ENCODE results near the gene NR1D2.
"Not testable (repeated sequence)": the region's sequence is repeated elsewhere in the genome, so short reads cannot be mapped to it uniquely, and the experiment has no call there.

NR1D2 gene

GRCh38 chr3:23909341-23909740 is 35.7 kb upstream of the NR1D2 start:
- Histone ChIP-seq H3K4me1 (ENCODE audit: control insufficient read depth, insufficient read depth, low read length) (peaks cover 5% of the 10 kb centered on the region), H3K9me3 (ENCODE audit: control insufficient read depth, insufficient read depth, low read depth, low read length) (no peaks in the 10 kb centered on the region), H3K27ac (ENCODE audit: extremely low read depth, low read depth, low read length) (no peak overlapping the region), H3K36me3 (ENCODE audit: control insufficient read depth in 2 of 2, insufficient read depth in 1 of 2, low read length in 2 of 2) (peaks cover 21 to 39% of the 10 kb centered on the region in 2 experiments; a peak in 2 of 3 replicates), H3K4me3 (ENCODE audit: low read depth, low read length) (no peak overlapping the region)
- TF ChIP-seq TRIM28 (IDR thresholded peaks at IDR 0.05; ENCODE audit: borderline replicate concordance, low read length) (no peak), ZNF664 (tag by site-specific recombination; IDR thresholded peaks at IDR 0.05) (peak; percentile 63)
- ChIA-PET CTCF (no interaction called here), POLR2A (no interaction called here)

GRCh38 chr3:23911397-23911796 is 33.7 kb upstream of the NR1D2 start:
- ChIA-PET POLR2A (no interaction called here), CTCF (interaction anchor here (1.1 kb wide), 1 partner anchor 23 kb away, joined by 5 read pairs; no protein-coding TSS in a partner anchor)
- no peaks in the 10 kb centered on the region for H3K9me3 ChIP-seq (ENCODE audit: control insufficient read depth, insufficient read depth, low read depth, low read length)
- TF ChIP-seq ZNF114 (tag by site-specific recombination; IDR thresholded peaks at IDR 0.05), result no peak
- TF ChIP-seq TRIM28 (IDR thresholded peaks at IDR 0.05; ENCODE audit: borderline replicate concordance, low read length), result no peak
- TF ChIP-seq ZNF184 (tag by site-specific recombination; IDR thresholded peaks at IDR 0.05), result no peak
- no peak for TF ChIP-seq ZNF600 (tag by site-specific recombination; IDR thresholded peaks at IDR 0.05)
- no peak for TF ChIP-seq HOXD13 (CRISPR knock-in tag; IDR thresholded peaks at IDR 0.05; ENCODE audit: borderline replicate concordance)
- TF ChIP-seq ZNF211 (tag by site-specific recombination; IDR thresholded peaks at IDR 0.05; ENCODE audit: low read depth), result no peak
- TF ChIP-seq ZNF555 (tag by site-specific recombination; conservative IDR thresholded peaks at IDR 0.05), result no peak
- TF ChIP-seq ZNF223 (tag by site-specific recombination; IDR thresholded peaks at IDR 0.05), result no peak
- no peak for TF ChIP-seq ZNF354C (tag by site-specific recombination; IDR thresholded peaks at IDR 0.05; ENCODE audit: borderline replicate concordance, low read depth)
- no peak for TF ChIP-seq ZNF514 (tag by site-specific recombination; IDR thresholded peaks at IDR 0.05)
- no peak for TF ChIP-seq ZNF266 (tag by site-specific recombination; IDR thresholded peaks at IDR 0.05; ENCODE audit: low read depth)
- TF ChIP-seq ZNF394 (tag by site-specific recombination; IDR thresholded peaks at IDR 0.05; ENCODE audit: borderline replicate concordance), result no peak
- no peak for TF ChIP-seq ZNF426 (tag by site-specific recombination; IDR thresholded peaks at IDR 0.05)
- TF ChIP-seq ZNF140 (tag by site-specific recombination; IDR thresholded peaks at IDR 0.05), result no peak
- no peak for TF ChIP-seq SETDB1 (IDR thresholded peaks at IDR 0.05; ENCODE audit: insufficient read length, low read length)
- no peak for TF ChIP-seq ZNF214 (tag by site-specific recombination; IDR thresholded peaks at IDR 0.05; ENCODE audit: borderline replicate concordance)
- no peak for TF ChIP-seq KLF9 (tag by site-specific recombination; IDR thresholded peaks at IDR 0.05; ENCODE audit: low read depth)
- TF ChIP-seq ZNF785 (tag by site-specific recombination; IDR thresholded peaks at IDR 0.05), result no peak
- H3K4me1 ChIP-seq (ENCODE audit: control insufficient read depth, insufficient read depth, low read length), result peaks cover 7% of the 10 kb centered on the region
- no peak overlapping the region for H3K27ac ChIP-seq (ENCODE audit: extremely low read depth, low read depth, low read length)
- H3K36me3 ChIP-seq (ENCODE audit: control insufficient read depth in 2 of 2, insufficient read depth in 1 of 2, low read length in 2 of 2), result peaks cover 21 to 35% of the 10 kb centered on the region in 2 experiments; a peak in 2 of 3 replicates
- H3K4me3 ChIP-seq (ENCODE audit: low read depth, low read length), result no peak overlapping the region

DNA sequence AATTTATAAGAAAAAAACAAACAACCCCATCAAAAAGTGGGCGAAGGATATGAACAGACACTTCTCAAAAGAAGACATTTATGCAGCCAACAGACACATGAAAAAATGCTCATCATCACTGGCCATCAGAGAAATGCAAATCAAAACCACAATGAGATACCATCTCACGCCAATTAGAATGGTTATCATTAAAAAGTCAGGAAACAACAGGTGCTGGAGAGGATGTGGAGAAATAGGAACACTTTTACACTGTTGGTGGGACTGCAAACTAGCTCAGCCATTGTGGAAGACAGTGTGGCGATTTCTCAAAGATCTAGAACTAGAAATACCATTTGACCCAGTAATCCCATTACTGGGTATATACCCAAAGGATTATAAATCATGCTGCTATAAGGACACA is 32.8 kb upstream of the NR1D2 start:
- H3K4me3 ChIP-seq (ENCODE audit: low read depth, low read length); H3K27ac ChIP-seq (ENCODE audit: extremely low read depth, low read depth, low read length); H3K9me3 ChIP-seq (ENCODE audit: control insufficient read depth, insufficient read depth, low read depth, low read length); H3K4me1 ChIP-seq (ENCODE audit: control insufficient read depth, insufficient read depth, low read length); POLR2A ChIA-PET: not testable (repeated sequence)
- CTCF ChIA-PET, result interaction anchor here (0.7 to 1.1 kb wide), 2 partner anchors 24 to 625 kb away, joined by 3 to 5 read pairs; no protein-coding TSS in a partner anchor
- peaks cover 21 to 34% of the 10 kb centered on the region in 2 experiments; a peak in 2 of 3 replicates for H3K36me3 ChIP-seq (ENCODE audit: control insufficient read depth in 2 of 2, insufficient read depth in 1 of 2, low read length in 2 of 2)
- peak; percentile 93 for TF ChIP-seq ZNF184 (tag by site-specific recombination; IDR thresholded peaks at IDR 0.05)
- TF ChIP-seq SCRT2 (tag by site-specific recombination; IDR thresholded peaks at IDR 0.05), result peak; percentile 54; the same call in 1 of the 2 replicates

GRCh38 chr3:23913182-23913581 is 31.9 kb upstream of the NR1D2 start:
- Histone ChIP-seq H3K4me1 (ENCODE audit: control insufficient read depth, insufficient read depth, low read length) (peaks cover 7% of the 10 kb centered on the region), H3K36me3 (ENCODE audit: control insufficient read depth in 2 of 2, insufficient read depth in 1 of 2, low read length in 2 of 2) (peaks cover 21 to 36% of the 10 kb centered on the region in 2 experiments; a peak in 2 of 3 replicates), H3K4me3 (ENCODE audit: low read depth, low read length) (no peak overlapping the region), H3K27ac (ENCODE audit: extremely low read depth, low read depth, low read length) (no peak overlapping the region), H3K9me3 (ENCODE audit: control insufficient read depth, insufficient read depth, low read depth, low read length) (no peaks in the 10 kb centered on the region)
- POLR2A ChIA-PET, result no interaction called here
- CTCF ChIA-PET, result no interaction called here
- TF ChIP-seq ZNF677 (tag by site-specific recombination; IDR thresholded peaks at IDR 0.05), result no peak
- TF ChIP-seq ZNF645 (tag by site-specific recombination; IDR thresholded peaks at IDR 0.05), result no peak
- no peak for TF ChIP-seq ZNF76 (tag by site-specific recombination; IDR thresholded peaks at IDR 0.05; ENCODE audit: borderline replicate concordance, low read depth)
- TF ChIP-seq YY2 (tag by site-specific recombination; IDR thresholded peaks at IDR 0.05), result no peak
- no peak for TF ChIP-seq ZNF248 (tag by site-specific recombination; IDR thresholded peaks at IDR 0.05)
- TF ChIP-seq ZNF830 (tag by site-specific recombination; IDR thresholded peaks at IDR 0.05; ENCODE audit: low read depth), result no peak
- TF ChIP-seq, protein P1, sequence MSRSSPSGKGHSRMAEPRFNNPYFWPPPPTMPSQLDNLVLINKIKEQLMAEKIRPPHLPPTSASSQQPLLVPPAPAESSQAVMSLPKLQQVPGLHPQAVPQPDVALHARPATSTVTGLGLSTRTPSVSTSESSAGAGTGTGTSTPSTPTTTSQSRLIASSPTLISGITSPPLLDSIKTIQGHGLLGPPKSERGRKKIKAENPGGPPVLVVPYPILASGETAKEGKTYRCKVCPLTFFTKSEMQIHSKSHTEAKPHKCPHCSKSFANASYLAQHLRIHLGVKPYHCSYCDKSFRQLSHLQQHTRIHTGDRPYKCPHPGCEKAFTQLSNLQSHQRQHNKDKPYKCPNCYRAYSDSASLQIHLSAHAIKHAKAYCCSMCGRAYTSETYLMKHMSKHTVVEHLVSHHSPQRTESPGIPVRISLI (tag by site-specific recombination; IDR thresholded peaks at IDR 0.05), result no peak
- no peak for TF ChIP-seq ZNF132 (tag by site-specific recombination; IDR thresholded peaks at IDR 0.05; ENCODE audit: borderline replicate concordance)
- TF ChIP-seq MYNN (tag by site-specific recombination; IDR thresholded peaks at IDR 0.05; ENCODE audit: borderline replicate concordance), result no peak

All from HEK293 (cell line).